Stimulated activated CD8-positive, alpha-beta memory T cell treated with anti-CD3 and anti-CD28 coated beads, Interleukin-2, amount 100 ng/mL, for 48 hours (primary cell): ENCODE results near the gene IGFL4.

Experiments used
- DNase-seq, 2 donors: peaks; one replicate each; pipeline ENCODE4 v3.0.0-alpha.2; 2020; ENCODE audit warnings: low read depth in 2 of 2

The IGFL4 gene

GRCh38 chr19:46063201-46063600 lies 22.4 kb upstream of the IGFL4 start:
- no peak for DNase-seq

GRCh38 chr19:46060012-46060411 lies 19.2 kb upstream of the IGFL4 start:
- DNase-seq = no peak

GRCh38 chr19:46058778-46059177 lies 18.0 kb upstream of the IGFL4 start:
- DNase-seq = no peak

GRCh38 chr19:46056536-46056935 lies 15.7 kb upstream of the IGFL4 start:
- DNase-seq = no peak

GRCh38 chr19:46052896-46053295 lies 12.1 kb upstream of the IGFL4 start:
- no peak for DNase-seq

GRCh38 chr19:46049597-46049996 lies 8.8 kb upstream of the IGFL4 start:
- no peak for DNase-seq

GRCh38 chr19:46043519-46043918 lies 2.7 kb upstream of the IGFL4 start:
- DNase-seq = no peak

GRCh38 chr19:46042252-46042883 lies 1.6 kb upstream of the IGFL4 start:
- DNase-seq = no peak

GRCh38 chr19:46040125-46040524 lies 677 bp downstream of the IGFL4 start:
- no peak for DNase-seq

- no peak for DNase-seq
Measured at GRCh38 chr19:46036744-46037128, 4.1 kb downstream of the IGFL4 start.

GRCh38 chr19:46035986-46036743 lies 4.6 kb downstream of the IGFL4 start:
- DNase-seq = no peak

GRCh38 chr19:46035546-46035945 lies 5.3 kb downstream of the IGFL4 start:
- DNase-seq = no peak

- DNase-seq = no peak
Measured at GRCh38 chr19:46033401-46033800, 7.4 kb downstream of the IGFL4 start.

- no peak for DNase-seq
Measured at GRCh38 chr19:46032597-46033025, 8.2 kb downstream of the IGFL4 start.

- no peak for DNase-seq
Measured at GRCh38 chr19:46031781-46032596, 8.8 kb downstream of the IGFL4 start.

GRCh38 chr19:46030812-46031550 lies 9.8 kb downstream of the IGFL4 start:
- DNase-seq = no peak

- DNase-seq = no peak
Measured at GRCh38 chr19:46025835-46026234, 15.0 kb downstream of the IGFL4 start.

- no peak for DNase-seq
Measured at GRCh38 chr19:46023311-46023779, 17.5 kb downstream of the IGFL4 start.

- no peak for DNase-seq
Measured at GRCh38 chr19:46022431-46023310, 18.1 kb downstream of the IGFL4 start, which contains the start of gene PGLYRP1. Gene PGLYRP1, minus strand, starts transcription at chr19:46023053. Its CDS starts 32 bp downstream, at chr19:46023021.

- no peak for DNase-seq
Measured at GRCh38 chr19:46022061-46022430, 18.8 kb downstream of the IGFL4 start.
